Measurements from ENCODE around the gene MAN1C1.

DNA sequence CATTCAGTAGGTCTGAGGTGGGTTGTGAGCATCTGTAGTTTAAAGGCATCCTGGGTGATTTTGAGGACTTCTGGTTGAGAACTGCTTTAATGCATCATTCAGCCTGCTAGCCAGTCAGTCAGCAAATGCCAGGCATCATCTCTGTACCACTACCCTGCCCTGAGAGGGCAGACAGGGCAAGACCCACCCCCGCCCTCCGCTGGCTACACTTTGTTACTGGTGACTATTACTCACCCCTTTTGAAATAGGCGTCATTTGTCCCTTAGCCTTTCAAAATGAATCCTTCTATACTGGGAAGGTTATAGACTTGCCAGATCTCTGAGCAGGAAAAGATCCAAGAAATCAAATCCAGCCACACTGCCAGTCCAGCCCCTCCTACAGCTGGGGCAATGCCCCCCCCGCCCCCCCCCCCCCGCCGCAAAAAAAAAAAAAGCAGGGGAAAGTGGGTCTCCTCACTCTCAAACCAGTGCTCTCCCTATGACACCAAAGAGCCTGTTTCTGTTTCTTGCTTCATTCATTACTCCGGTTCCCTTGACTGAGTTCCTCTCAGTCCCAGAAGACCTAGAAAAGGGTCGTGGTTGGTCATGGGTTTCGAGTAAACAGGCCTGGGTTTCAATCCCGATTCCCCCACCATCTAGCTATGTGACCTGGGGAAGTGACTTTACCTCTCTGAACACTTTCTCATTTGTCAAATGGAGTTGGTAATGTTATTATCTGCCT, 187.8 kb downstream of the MAN1C1 start:
- TF ChIP-seq, protein P1, sequence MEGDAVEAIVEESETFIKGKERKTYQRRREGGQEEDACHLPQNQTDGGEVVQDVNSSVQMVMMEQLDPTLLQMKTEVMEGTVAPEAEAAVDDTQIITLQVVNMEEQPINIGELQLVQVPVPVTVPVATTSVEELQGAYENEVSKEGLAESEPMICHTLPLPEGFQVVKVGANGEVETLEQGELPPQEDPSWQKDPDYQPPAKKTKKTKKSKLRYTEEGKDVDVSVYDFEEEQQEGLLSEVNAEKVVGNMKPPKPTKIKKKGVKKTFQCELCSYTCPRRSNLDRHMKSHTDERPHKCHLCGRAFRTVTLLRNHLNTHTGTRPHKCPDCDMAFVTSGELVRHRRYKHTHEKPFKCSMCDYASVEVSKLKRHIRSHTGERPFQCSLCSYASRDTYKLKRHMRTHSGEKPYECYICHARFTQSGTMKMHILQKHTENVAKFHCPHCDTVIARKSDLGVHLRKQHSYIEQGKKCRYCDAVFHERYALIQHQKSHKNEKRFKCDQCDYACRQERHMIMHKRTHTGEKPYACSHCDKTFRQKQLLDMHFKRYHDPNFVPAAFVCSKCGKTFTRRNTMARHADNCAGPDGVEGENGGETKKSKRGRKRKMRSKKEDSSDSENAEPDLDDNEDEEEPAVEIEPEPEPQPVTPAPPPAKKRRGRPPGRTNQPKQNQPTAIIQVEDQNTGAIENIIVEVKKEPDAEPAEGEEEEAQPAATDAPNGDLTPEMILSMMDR (IDR thresholded peaks at IDR 0.05; ENCODE audit: low read depth, low read length), result no peak
- TF ChIP-seq EZH2phosphoT487 (IDR thresholded peaks at IDR 0.05; ENCODE audit: low read depth), result no peak

Measured in OCI-LY3 (cell line).